CD14-positive monocyte (primary cell): ENCODE data around the gene VPS13A. TPM values are rescaled to one million over a fixed set of nuclear protein-coding genes. Genes with fewer than 3 reads are reported as not detected.

ENCODE experiments used
- DNase-seq, 3 donors: peaks; one replicate each; pipeline ENCODE4 v3.0.0-alpha.2; 2011 to 2022
- H2AFZ ChIP-seq: 2 replicates; pipeline ENCODE4 v1.6.0; 2012; ENCODE audit warnings: mild to moderate bottlenecking, low read depth, low read length, inconsistent platforms; ENCODE audit not compliant: insufficient read depth, poor library complexity, severe bottlenecking
- H3K27ac ChIP-seq, 2 donors: 1 replicate in 1 of 2; 2 replicates in 1 of 2; pipeline ENCODE4 v1.5.1; 2012 to 2013; ENCODE audit warnings: low read length in 2 of 2, control low read depth in 1 of 2, inconsistent platforms in 1 of 2, low read depth in 1 of 2, mild to moderate bottlenecking in 1 of 2
- H3K27me3 ChIP-seq, 2 donors: one replicate each; pipeline versions ENCODE4 v1.6.0 to v1.6.1; 2011 to 2013; ENCODE audit warnings: low read length in 2 of 2; ENCODE audit not compliant: control insufficient read depth in 2 of 2, insufficient read depth in 2 of 2
- H3K36me3 ChIP-seq, 2 donors: replicated peaks in 1 of 2; 1 replicate in 1 of 2; 2 replicates in 1 of 2; pipeline versions ENCODE4 v1.5.1 to v1.6.1; 2012 to 2013; ENCODE audit warnings: low read length in 2 of 2, control low read depth in 1 of 2, inconsistent platforms in 1 of 2, mild to moderate bottlenecking in 1 of 2; ENCODE audit not compliant: insufficient read depth in 2 of 2, control insufficient read depth in 1 of 2
- H3K4me1 ChIP-seq, 2 donors: 1 replicate in 1 of 2; 2 replicates in 1 of 2; pipeline versions ENCODE4 v1.5.1 to v1.6.1; 2012 to 2013; ENCODE audit warnings: low read length in 2 of 2, control low read depth in 1 of 2, inconsistent platforms in 1 of 2, mild to moderate bottlenecking in 1 of 2, moderate library complexity in 1 of 2; ENCODE audit not compliant: insufficient read depth in 2 of 2, control insufficient read depth in 1 of 2
- H3K4me2 ChIP-seq: replicated peaks from 2 replicates; pipeline ENCODE3; 2012; ENCODE audit warnings: low read length, moderate library complexity, mild to moderate bottlenecking; ENCODE audit not compliant: poor library complexity, severe bottlenecking; ENCODE audit errors: extremely low read depth
- H3K4me3 ChIP-seq, 3 experiments: fragments of 200-600 bp in 1 of 3; sonication (generic) in 1 of 3; replicated peaks in 1 of 3; 1 replicate in 2 of 3; 2 replicates in 1 of 3; pipeline ENCODE4 v1.5.1; 2011 to 2013; ENCODE audit warnings: low read length in 3 of 3, mild to moderate bottlenecking in 3 of 3, control low read depth in 2 of 3, low read depth in 2 of 3, inconsistent platforms in 1 of 3, moderate library complexity in 1 of 3
- H3K79me2 ChIP-seq: 2 replicates; pipeline ENCODE4 v1.6.0; 2012; ENCODE audit warnings: mild to moderate bottlenecking, control low read depth, inconsistent platforms, low read length, moderate library complexity; ENCODE audit not compliant: insufficient read depth
- H3K9ac ChIP-seq: 2 replicates; pipeline ENCODE4 v1.6.0; 2017; ENCODE audit warnings: low read length, mild to moderate bottlenecking; ENCODE audit not compliant: insufficient read depth, poor library complexity, severe bottlenecking
- H3K9me3 ChIP-seq, 2 donors: replicated peaks in 1 of 2; 1 replicate in 1 of 2; 2 replicates in 1 of 2; pipeline versions ENCODE4 v1.5.1 to v1.6.1; 2012 to 2013; ENCODE audit warnings: low read length in 2 of 2, control low read depth in 1 of 2; ENCODE audit not compliant: control insufficient read depth in 1 of 2, insufficient read depth in 1 of 2
- H4K20me1 ChIP-seq: 2 replicates; pipeline ENCODE4 v1.6.0; 2012; ENCODE audit warnings: mild to moderate bottlenecking, low read length, control low read depth, moderate library complexity; ENCODE audit not compliant: insufficient read depth
- H3K27ac Mint-ChIP-seq, 7 donors: one replicate each; pipeline ENCODE4 v1.8.0; 2020; ENCODE audit warnings: mild to moderate bottlenecking in 7 of 7, mixed read lengths in 7 of 7, moderate library complexity in 6 of 7, inconsistent platforms in 2 of 7
- H3K27me3 Mint-ChIP-seq, 3 donors: one replicate each; pipeline ENCODE4 v1.8.0; 2021 to 2022; ENCODE audit warnings: low read depth in 3 of 3, mild to moderate bottlenecking in 3 of 3, mixed read lengths in 3 of 3, moderate library complexity in 3 of 3, inconsistent platforms in 1 of 3
- H3K36me3 Mint-ChIP-seq, 2 donors: one replicate each; pipeline ENCODE4 v1.8.0; 2020; ENCODE audit warnings: mixed read lengths in 2 of 2, inconsistent platforms in 1 of 2, mild to moderate bottlenecking in 1 of 2
- H3K4me1 Mint-ChIP-seq: one replicate; pipeline ENCODE4 v1.8.0; 2020; ENCODE audit warnings: mild to moderate bottlenecking, mixed read lengths
- H3K4me3 Mint-ChIP-seq, 2 donors: one replicate each; pipeline ENCODE4 v1.8.0; 2020; ENCODE audit warnings: mild to moderate bottlenecking in 2 of 2, mixed read lengths in 2 of 2, moderate library complexity in 1 of 2
- H3K9me3 Mint-ChIP-seq, 7 donors: one replicate each; pipeline ENCODE4 v1.8.0; 2020 to 2022; ENCODE audit warnings: mixed read lengths in 7 of 7, mild to moderate bottlenecking in 6 of 7, moderate library complexity in 6 of 7, inconsistent platforms in 2 of 7
- CTCF ChIP-seq: fragments of 200-600 bp; IDR thresholded peaks from one replicate; pipeline ENCODE4 v1.8.0; 2022; ENCODE audit warnings: antibody characterized with exemption, mild to moderate bottlenecking
- WGBS: methylation state at CpG from one replicate; pipeline ENCODE4 v1.1.5; 2013; ENCODE audit warnings: missing lambda C conversion rate; ENCODE audit not compliant: insufficient coverage; 5-methylcytosine and 5-hydroxymethylcytosine counted together
- intact Hi-C, 2 donors: fragments of 100-400 bp; cut with micrococcal nuclease; formaldehyde crosslinking; loops; one replicate each; pipeline versions ENCODE4 v1.15.0 to v1.15.1; 2023
- polyA plus RNA-seq, 3 donors: library from polyadenylated mRNA; depleted of rRNA in 1 of 3; unstranded in 2 of 3; stranded (reverse) in 1 of 3; fragments of 300-500 nt in 2 of 3; fragments of >200 nt in 1 of 3; fragmentation: Illumina TruSeq in 2 of 3; gene quantifications; 1 replicate in 2 of 3; 2 replicates in 1 of 3; pipeline ENCODE4 v1.2.3, GENCODE V29; 2012 to 2021

The VPS13A gene
- polyA plus RNA-seq, 3 donors = 0.27 to 1.8 (median 1.1) TPM

- no peaks in the 10 kb centered on the region for H3K9me3 ChIP-seq
- no peak overlapping the region for H3K4me3 ChIP-seq
- no peaks in the 10 kb centered on the region for H3K27me3 ChIP-seq
- H3K4me1 Mint-ChIP-seq = no peaks in the 10 kb centered on the region
- no peak overlapping the region for H3K27ac ChIP-seq
- H3K79me2 ChIP-seq = no peaks in the 10 kb centered on the region
- no peak overlapping the region for H3K4me2 ChIP-seq
- no peaks in the 10 kb centered on the region for H3K9me3 Mint-ChIP-seq
- H3K27ac Mint-ChIP-seq = no peak overlapping the region
- H3K27me3 Mint-ChIP-seq = peaks cover 0 to 1% (median 0%) of the 10 kb centered on the region in 3 donors
- no peaks in the 10 kb centered on the region for H3K4me1 ChIP-seq
- H3K9ac ChIP-seq = no peak overlapping the region
- WGBS = no CpG with 5 or more reads among the region's 3 CpGs
- no peak for DNase-seq
- no peak overlapping the region for H2AFZ ChIP-seq
- TF ChIP-seq CTCF = no peak
- intact Hi-C loops = no loop called here
- no peak overlapping the region for H3K4me3 Mint-ChIP-seq
- peaks cover 15 to 21% of the 10 kb centered on the region in 2 donors for H3K36me3 Mint-ChIP-seq
- H3K36me3 ChIP-seq = no peaks in the 10 kb centered on the region
- no peaks in the 10 kb centered on the region for H4K20me1 ChIP-seq
Observed at GRCh38 chr9:77277719-77278118, 100.4 kb downstream of the VPS13A start.

GRCh38 chr9:77283991-77284390 is 106.7 kb downstream of the VPS13A start:
- Histone ChIP-seq H3K36me3 (no peaks in the 10 kb centered on the region), H3K9me3 (no peaks in the 10 kb centered on the region), H3K27me3 (no peaks in the 10 kb centered on the region), H3K27ac (no peak overlapping the region), H3K4me1 (no peaks in the 10 kb centered on the region), H2AFZ (no peak overlapping the region), H3K4me2 (no peak overlapping the region), H3K4me3 (no peak overlapping the region), H3K79me2 (no peaks in the 10 kb centered on the region), H4K20me1 (no peaks in the 10 kb centered on the region), H3K9ac (no peak overlapping the region)
- 100% methylated on average over 2 of the region's 2 CpGs for WGBS
- H3K36me3 Mint-ChIP-seq = peaks cover 28 to 50% of the 10 kb centered on the region in 2 donors
- H3K9me3 Mint-ChIP-seq = peaks cover 4 to 16% (median 8%) of the 10 kb centered on the region in 7 donors
- H3K4me3 Mint-ChIP-seq = no peak overlapping the region
- no peak for TF ChIP-seq CTCF
- no peak overlapping the region for H3K27ac Mint-ChIP-seq
- no peaks in the 10 kb centered on the region for H3K4me1 Mint-ChIP-seq
- no peaks in the 10 kb centered on the region for H3K27me3 Mint-ChIP-seq
- no peak for DNase-seq
- intact Hi-C loops = no loop called here
